PC-3 (cell line): ENCODE data around the gene PLIN5. TPM values are rescaled to one million over a fixed set of nuclear protein-coding genes. Genes with fewer than 3 reads are reported as not detected.

ENCODE experiments used
- ATAC-seq: fragments of 200-7000 bp; cut with Tn5 transposase; 2 replicates; pipeline ENCODE4 v1.9.1; 2020; ENCODE audit warnings: mild to moderate bottlenecking, moderate library complexity
- BruUV-seq: library from RNA; stranded (reverse); fragments of 400-500 nt; replicated peaks from 2 replicates; lab custom pipeline; 2021; lab: Mats Ljungman, UMichigan
- CTCF ChIA-PET: fragments of 300-600 bp; sonication (Branson Sonifier 250); formaldehyde crosslinking; loops from one replicate; lab custom pipeline; 2022; ENCODE audit warnings: antibody characterized with exemption; lab: Charles Lee
- POLR2A ChIA-PET: fragments of 300-600 bp; sonication (Branson Sonifier 250); formaldehyde crosslinking; loops from one replicate; lab custom pipeline; 2022; ENCODE audit warnings: antibody characterized with exemption; ENCODE audit not compliant: unreplicated experiment; lab: Charles Lee
- DNase-seq: peaks from one replicate; pipeline ENCODE4 v3.0.0-alpha.2; 2015
- H2AFZ ChIP-seq: fragments of 300-600 bp; sonication (generic); 2 replicates; pipeline ENCODE4 v1.6.0; 2016; ENCODE audit warnings: antibody characterized with exemption, low read length
- H3F3A ChIP-seq: fragments of 300-600 bp; sonication (generic); one replicate; pipeline ENCODE4 v1.6.0; 2017; ENCODE audit warnings: antibody characterized with exemption, low read length, control low read depth, mild to moderate bottlenecking; ENCODE audit not compliant: unreplicated experiment
- H3K27ac ChIP-seq: fragments of 300-600 bp; sonication (generic); 2 replicates; pipeline ENCODE4 v1.5.1; 2016; ENCODE audit warnings: mild to moderate bottlenecking, low read length
- H3K27me3 ChIP-seq: fragments of 300-600 bp; sonication (generic); 2 replicates; pipeline ENCODE4 v1.6.1; 2016; ENCODE audit warnings: low read length, mixed read lengths
- H3K36me3 ChIP-seq: fragments of 300-600 bp; sonication (generic); 2 replicates; pipeline ENCODE4 v1.6.1; 2016; ENCODE audit warnings: low read depth, mixed run types, low read length, mixed read lengths
- H3K4me1 ChIP-seq: fragments of 300-600 bp; sonication (generic); 2 replicates; pipeline ENCODE4 v1.5.1; 2016; ENCODE audit warnings: low read length; ENCODE audit not compliant: insufficient read depth
- H3K4me2 ChIP-seq: fragments of 300-600 bp; sonication (generic); 2 replicates; pipeline ENCODE4 v1.6.0; 2016; ENCODE audit warnings: low read length
- H3K4me3 ChIP-seq: fragments of 300-600 bp; sonication (generic); 2 replicates; pipeline ENCODE4 v1.5.1; 2016; ENCODE audit warnings: mild to moderate bottlenecking, low read length, mixed read lengths
- H3K79me2 ChIP-seq: fragments of 300-600 bp; sonication (generic); 2 replicates; pipeline ENCODE4 v1.6.1; 2017; ENCODE audit warnings: low read length, mixed read lengths
- H3K9ac ChIP-seq: fragments of 300-600 bp; sonication (generic); 2 replicates; pipeline ENCODE4 v1.6.0; 2016; ENCODE audit warnings: mild to moderate bottlenecking, low read length
- H3K9me2 ChIP-seq: fragments of 300-600 bp; sonication (generic); replicated peaks from 2 replicates; pipeline ENCODE4 v1.6.1; 2016; ENCODE audit warnings: mixed run types, low read length, mixed read lengths
- H3K9me3 ChIP-seq: fragments of 300-600 bp; sonication (generic); 2 replicates; pipeline ENCODE4 v1.6.1; 2016; ENCODE audit warnings: low read length, mixed read lengths
- H4K20me1 ChIP-seq: fragments of 300-600 bp; sonication (generic); 2 replicates; pipeline ENCODE4 v1.6.1; 2016; ENCODE audit warnings: low read length, mixed read lengths
- CTCF ChIP-seq: fragments of 300-600 bp; sonication (generic); conservative IDR thresholded peaks from 2 replicates; pipeline ENCODE4 v1.5.1; 2017; ENCODE audit warnings: antibody characterized with exemption, low read depth, mild to moderate bottlenecking, low read length
- EZH2 ChIP-seq: fragments of 300-600 bp; sonication (generic); IDR thresholded peaks from one replicate; pipeline ENCODE4 v1.6.1; 2017; ENCODE audit warnings: antibody characterized with exemption, mild to moderate bottlenecking, low read length; ENCODE audit not compliant: unreplicated experiment
- EZH2phosphoT487 ChIP-seq: fragments of 300-600 bp; sonication (generic); IDR thresholded peaks from 2 replicates; pipeline ENCODE4 v1.6.1; 2018; ENCODE audit warnings: mild to moderate bottlenecking, antibody characterized with exemption, low read length, borderline replicate concordance
- intact Hi-C: fragments of 100-400 bp; cut with micrococcal nuclease; formaldehyde crosslinking; loops from 2 replicates; pipeline ENCODE4 v1.9.0; 2023
- total RNA-seq: library from RNA; depleted of rRNA; stranded (reverse); fragments of >200 nt; gene quantifications from 2 replicates; pipeline ENCODE4 v1.2.3, GENCODE V29; 2014

Gene PLIN5
- total RNA-seq, 1 experiment from 2014 or later: 1.2 TPM

DNA sequence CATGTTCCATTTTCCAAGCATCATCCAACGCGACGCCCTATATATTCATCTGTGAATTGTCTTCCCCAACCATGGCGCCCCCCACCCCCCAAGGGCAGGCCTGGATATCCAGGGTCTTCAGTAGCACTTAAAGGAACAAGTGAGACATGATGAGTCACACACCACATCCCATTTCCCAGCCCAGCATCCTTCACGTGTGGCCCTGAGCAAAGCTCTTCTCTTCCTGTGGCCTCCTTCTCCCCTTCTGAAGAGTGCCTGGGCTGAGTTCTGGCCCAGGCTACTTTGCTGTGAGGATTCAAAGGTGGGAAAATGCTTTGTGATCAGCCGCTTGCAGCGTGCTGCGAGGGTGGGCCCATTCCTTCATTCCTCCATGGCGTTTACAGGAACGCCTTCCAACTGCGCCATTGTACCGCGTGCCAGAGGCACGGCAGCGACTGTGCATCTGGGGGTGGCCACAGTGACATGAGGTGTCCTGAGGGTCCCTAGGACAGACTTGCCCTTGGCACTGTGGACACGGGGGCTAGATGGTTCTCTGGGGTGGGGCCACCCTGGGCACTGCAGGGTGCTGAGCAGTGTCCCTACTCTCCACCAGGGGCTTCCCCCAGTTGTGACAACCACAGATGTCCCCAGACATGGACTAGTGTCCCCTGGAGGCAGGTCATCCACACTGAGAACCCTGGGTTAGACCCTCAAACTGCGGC, 28.4 kb downstream of the PLIN5 start:
- Histone ChIP-seq H3K9me3 (no peaks in the 10 kb centered on the region), H3K4me1 (peaks cover 8% of the 10 kb centered on the region), H3K27me3 (no peaks in the 10 kb centered on the region), H3K4me3 (no peak overlapping the region), H3K27ac (0 out of 2 replicates have a peak overlapping the region, but pooled peaks have one; percentile 3), H4K20me1 (no peaks in the 10 kb centered on the region), H3K9me2 (no peaks in the 10 kb centered on the region), H3K9ac (no peak overlapping the region), H2AFZ (no peak overlapping the region), H3K79me2 (no peaks in the 10 kb centered on the region), H3K36me3 (no peaks in the 10 kb centered on the region), H3K4me2 (no peak overlapping the region; the same call in 1 of the 2 replicates), H3F3A (no peaks in the 10 kb centered on the region)
- POLR2A ChIA-PET: no interaction called here
- no TSS peak for BruUV-seq
- TF ChIP-seq EZH2: no peak
- no peak for TF ChIP-seq EZH2phosphoT487
- no peak for TF ChIP-seq CTCF
- CTCF ChIA-PET: no interaction called here
- peak; percentile 70 for DNase-seq
- intact Hi-C loops: no loop called here
- peak; percentile 71 for ATAC-seq

DNA sequence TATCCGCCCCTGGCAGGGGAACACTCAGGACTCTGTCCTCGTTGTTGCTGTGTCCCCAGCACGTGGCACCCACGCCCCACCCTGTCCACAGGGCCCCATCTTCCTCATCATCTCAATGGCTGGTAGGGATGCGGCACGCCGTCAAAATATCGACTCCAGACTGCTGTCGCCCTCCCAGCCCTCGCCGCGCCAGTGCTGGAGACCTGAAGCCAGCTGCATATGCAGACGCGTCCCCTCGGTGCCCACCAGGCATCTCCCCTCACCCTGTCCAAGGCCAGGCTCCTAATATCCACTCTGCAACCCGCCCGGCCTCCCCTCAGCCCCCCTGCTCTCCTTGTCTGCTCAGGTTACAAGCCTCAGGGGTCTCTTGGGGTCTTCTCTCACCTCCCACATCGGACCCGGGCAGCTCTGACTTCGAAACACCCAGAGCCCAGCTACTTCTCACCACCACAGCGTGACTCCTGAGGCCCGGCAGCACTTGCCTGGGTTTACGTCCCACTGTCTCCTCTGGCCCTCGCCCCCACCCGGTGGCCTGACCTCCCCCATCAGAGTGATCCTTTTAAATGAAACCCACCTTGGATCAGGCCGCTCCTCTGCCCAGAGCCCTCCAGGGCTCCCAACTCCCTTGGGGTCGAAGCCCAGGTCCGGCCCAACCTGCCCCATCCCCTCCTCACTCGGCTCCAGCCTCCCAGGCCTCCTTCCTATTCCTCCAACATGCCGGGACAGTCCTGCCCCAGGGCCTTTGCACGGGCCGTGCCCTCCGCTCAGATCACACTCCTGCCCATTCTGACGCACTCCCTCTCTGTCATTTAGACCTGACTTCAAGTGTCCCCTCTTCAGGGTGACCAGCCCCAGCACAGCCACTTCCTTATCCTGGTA, 29.2 kb downstream of the PLIN5 start:
- H3K27ac ChIP-seq: no peak overlapping the region
- no peak overlapping the region for H3K4me2 ChIP-seq
- H3K9me2 ChIP-seq: no peaks in the 10 kb centered on the region
- ChIA-PET CTCF (interaction anchor here (0.6 kb wide), 1 partner anchor 10 kb away, joined by 10 read pairs; no protein-coding TSS in a partner anchor), POLR2A (no interaction called here)
- no peak overlapping the region for H3K4me3 ChIP-seq
- DNase-seq: no peak
- no peaks in the 10 kb centered on the region for H3F3A ChIP-seq
- H2AFZ ChIP-seq: no peak overlapping the region
- peaks cover 8% of the 10 kb centered on the region for H3K4me1 ChIP-seq
- no peaks in the 10 kb centered on the region for H3K27me3 ChIP-seq
- BruUV-seq: no TSS peak
- no peaks in the 10 kb centered on the region for H4K20me1 ChIP-seq
- no peaks in the 10 kb centered on the region for H3K36me3 ChIP-seq
- intact Hi-C loops: no loop called here
- no peak for TF ChIP-seq CTCF
- no peak for TF ChIP-seq EZH2
- no peak for TF ChIP-seq EZH2phosphoT487
- no peak overlapping the region for H3K9ac ChIP-seq
- H3K9me3 ChIP-seq: no peaks in the 10 kb centered on the region
- H3K79me2 ChIP-seq: no peaks in the 10 kb centered on the region
- ATAC-seq: no peak; the same call in 1 of the 2 replicates
